Measurements from ENCODE around the gene SDCBP2.

GRCh38 chr20:1264727-1265126 lies 64.2 kb downstream of the SDCBP2 start:
- TF ChIP-seq MAFK (IDR thresholded peaks at IDR 0.05; ENCODE audit: low read depth, low read length) (no peak), ATF2 (IDR thresholded peaks at IDR 0.05; ENCODE audit: low read length) (no peak), GTF2F1 (IDR thresholded peaks at IDR 0.05; ENCODE audit: borderline replicate concordance, low read depth, low read length) (no peak), CTCF (IDR thresholded peaks at IDR 0.05; ENCODE audit: control extremely low read depth in 1 of 3, insufficient read depth in 1 of 3, low read depth in 1 of 3, low read length in 3 of 3) (no peak), CREB1 (IDR thresholded peaks at IDR 0.05) (no peak), YY1 (IDR thresholded peaks at IDR 0.05; ENCODE audit: low read depth, low read length) (no peak), CHD2 (IDR thresholded peaks at IDR 0.05; ENCODE audit: low read length) (no peak), TAF1 (IDR thresholded peaks at IDR 0.05; ENCODE audit: low read depth, low read length) (no peak), FOSL1 (IDR thresholded peaks at IDR 0.05; ENCODE audit: insufficient read depth, low read depth, low read length) (no peak), RAD21 (IDR thresholded peaks at IDR 0.05 in 1 of 2, conservative IDR thresholded peaks at IDR 0.05 in 1 of 2; ENCODE audit: low read depth in 2 of 2, low read length in 2 of 2) (no peak), POLR2AphosphoS5 (IDR thresholded peaks at IDR 0.05; ENCODE audit: low read depth, low read length) (no peak), POLR2A (IDR thresholded peaks at IDR 0.05; ENCODE audit: control extremely low read depth in 1 of 2, low read depth in 2 of 2, low read length in 2 of 2) (no peak), RXRA (IDR thresholded peaks at IDR 0.05; ENCODE audit: insufficient read depth, low read depth, low read length) (no peak), EZH2 (IDR thresholded peaks at IDR 0.05; ENCODE audit: low read depth, low read length, severe bottlenecking) (no peak)

Data from H1 (cell line).